ENCODE results near the gene ATP7B.

ATP7B gene

GRCh38 chr13:51946163-51946669, 65.0 kb downstream of the ATP7B start:
- Histone ChIP-seq H3K4me1 (ENCODE audit: insufficient read depth, poor library complexity, severe bottlenecking) (no peaks in the 10 kb centered on the region), H3K4me3 (ENCODE audit: severe bottlenecking) (no peak overlapping the region), H3K27me3 (ENCODE audit: insufficient read depth, poor library complexity, severe bottlenecking) (no peaks in the 10 kb centered on the region), H3K9me3 (ENCODE audit: severe bottlenecking) (no peaks in the 10 kb centered on the region), H3K36me3 (ENCODE audit: low read depth) (no peaks in the 10 kb centered on the region), H3K27ac (ENCODE audit: poor library complexity, severe bottlenecking) (no peak overlapping the region)
- no peak for TF ChIP-seq CTCF (IDR thresholded peaks at IDR 0.05; ENCODE audit: poor library complexity, severe bottlenecking)
- DNase-seq (ENCODE audit: low spot score) (no peak), ATAC-seq (ENCODE audit: low read depth) (no peak)

GRCh38 chr13:51945149-51945548, 66.1 kb downstream of the ATP7B start:
- Histone ChIP-seq H3K9me3 (ENCODE audit: severe bottlenecking) (no peaks in the 10 kb centered on the region), H3K27ac (ENCODE audit: poor library complexity, severe bottlenecking) (no peak overlapping the region), H3K36me3 (ENCODE audit: low read depth) (no peaks in the 10 kb centered on the region), H3K27me3 (ENCODE audit: insufficient read depth, poor library complexity, severe bottlenecking) (no peaks in the 10 kb centered on the region), H3K4me1 (ENCODE audit: insufficient read depth, poor library complexity, severe bottlenecking) (no peaks in the 10 kb centered on the region), H3K4me3 (ENCODE audit: severe bottlenecking) (no peak overlapping the region)
- ATAC-seq (ENCODE audit: low read depth): no peak
- no peak for TF ChIP-seq CTCF (IDR thresholded peaks at IDR 0.05; ENCODE audit: poor library complexity, severe bottlenecking)
- DNase-seq (ENCODE audit: low spot score): no peak

- Histone ChIP-seq H3K4me3 (ENCODE audit: severe bottlenecking) (no peak overlapping the region), H3K27me3 (ENCODE audit: insufficient read depth, poor library complexity, severe bottlenecking) (no peaks in the 10 kb centered on the region), H3K9me3 (ENCODE audit: severe bottlenecking) (no peaks in the 10 kb centered on the region), H3K36me3 (ENCODE audit: low read depth) (no peaks in the 10 kb centered on the region), H3K27ac (ENCODE audit: poor library complexity, severe bottlenecking) (no peak overlapping the region), H3K4me1 (ENCODE audit: insufficient read depth, poor library complexity, severe bottlenecking) (no peaks in the 10 kb centered on the region)
- ATAC-seq (ENCODE audit: low read depth): no peak
- TF ChIP-seq CTCF (IDR thresholded peaks at IDR 0.05; ENCODE audit: poor library complexity, severe bottlenecking): no peak
- DNase-seq (ENCODE audit: low spot score): no peak
Observed at GRCh38 chr13:51944428-51944827, 66.8 kb downstream of the ATP7B start.

- no peak for TF ChIP-seq CTCF (IDR thresholded peaks at IDR 0.05; ENCODE audit: poor library complexity, severe bottlenecking)
- Histone ChIP-seq H3K27me3 (ENCODE audit: insufficient read depth, poor library complexity, severe bottlenecking) (no peaks in the 10 kb centered on the region), H3K27ac (ENCODE audit: poor library complexity, severe bottlenecking) (no peak overlapping the region), H3K9me3 (ENCODE audit: severe bottlenecking) (no peaks in the 10 kb centered on the region), H3K36me3 (ENCODE audit: low read depth) (no peaks in the 10 kb centered on the region), H3K4me1 (ENCODE audit: insufficient read depth, poor library complexity, severe bottlenecking) (no peaks in the 10 kb centered on the region), H3K4me3 (ENCODE audit: severe bottlenecking) (no peak overlapping the region)
- DNase-seq (ENCODE audit: low spot score) (no peak), ATAC-seq (ENCODE audit: low read depth) (no peak)
Observed at GRCh38 chr13:51943721-51944120, 67.5 kb downstream of the ATP7B start.

- no peak for TF ChIP-seq CTCF (IDR thresholded peaks at IDR 0.05; ENCODE audit: poor library complexity, severe bottlenecking)
- ATAC-seq (ENCODE audit: low read depth) (peak; percentile 53; the same call in 1 of the 3 replicates), DNase-seq (ENCODE audit: low spot score) (no peak)
- no peaks in the 10 kb centered on the region for H3K36me3 ChIP-seq (ENCODE audit: low read depth)
- no peak overlapping the region for H3K27ac ChIP-seq (ENCODE audit: poor library complexity, severe bottlenecking)
- H3K9me3 ChIP-seq (ENCODE audit: severe bottlenecking): no peaks in the 10 kb centered on the region
- H3K4me3 ChIP-seq (ENCODE audit: severe bottlenecking): no peak overlapping the region
- no peaks in the 10 kb centered on the region for H3K4me1 ChIP-seq (ENCODE audit: insufficient read depth, poor library complexity, severe bottlenecking)
- no peaks in the 10 kb centered on the region for H3K27me3 ChIP-seq (ENCODE audit: insufficient read depth, poor library complexity, severe bottlenecking)
Observed at GRCh38 chr13:51942189-51942588, 69.1 kb downstream of the ATP7B start.
